Activated CD8-positive, alpha-beta memory T cell treated with anti-CD3 and anti-CD28 coated beads, Interleukin-2, amount 50 U/mL, for 24 hours (primary cell): ENCODE measurements around the gene E2F1.

Experiments
- DNase-seq: peaks from one replicate; pipeline ENCODE4 v3.0.0-alpha.2; 2020; ENCODE audit errors: extremely low read depth

Gene E2F1

GRCh38 chr20:33686100-33686983 is at the start of gene E2F1:
E2F1 (minus strand) TSS chr20:33686385; CDS start chr20:33686264, 121 bp downstream.
- DNase-seq = peak; percentile 85

- DNase-seq = no peak
Observed at GRCh38 chr20:33733654-33734576, 47.7 kb upstream of the E2F1 start.

- peak; percentile 28 for DNase-seq
Observed at GRCh38 chr20:33732166-33732970, 46.2 kb upstream of the E2F1 start.

GRCh38 chr20:33731693-33732165 is 45.5 kb upstream of the E2F1 start, which contains the start of gene ZNF341:
ZNF341 (plus strand) TSS chr20:33731996; CDS start chr20:33732022, 26 bp downstream.
- peak; percentile 70 for DNase-seq

GRCh38 chr20:33730946-33731692 is 44.9 kb upstream of the E2F1 start:
- no peak for DNase-seq

GRCh38 chr20:33729101-33729500 is 42.9 kb upstream of the E2F1 start:
- DNase-seq = no peak

GRCh38 chr20:33728463-33728862 is 42.3 kb upstream of the E2F1 start:
- DNase-seq = no peak

- DNase-seq = no peak
Observed at GRCh38 chr20:33727806-33728205, 41.6 kb upstream of the E2F1 start.

GRCh38 chr20:33727115-33727479 is 40.9 kb upstream of the E2F1 start:
- no peak for DNase-seq

- DNase-seq = no peak
Observed at GRCh38 chr20:33725607-33726264, 39.6 kb upstream of the E2F1 start.

GRCh38 chr20:33724439-33725094 is 38.4 kb upstream of the E2F1 start:
- no peak for DNase-seq

- DNase-seq = no peak
Observed at GRCh38 chr20:33721391-33722140, 35.4 kb upstream of the E2F1 start.

GRCh38 chr20:33719989-33720709 is 34.0 kb upstream of the E2F1 start, which contains the start of gene PXMP4:
PXMP4 (minus strand) TSS chr20:33720310; CDS start chr20:33720207, 103 bp downstream.
- DNase-seq = peak; percentile 80

GRCh38 chr20:33719277-33719988 is 33.2 kb upstream of the E2F1 start:
- no peak for DNase-seq

GRCh38 chr20:33716498-33716897 is 30.3 kb upstream of the E2F1 start:
- DNase-seq = no peak

GRCh38 chr20:33713865-33714367 is 27.7 kb upstream of the E2F1 start:
- no peak for DNase-seq

GRCh38 chr20:33711446-33711738 is 25.2 kb upstream of the E2F1 start:
- no peak for DNase-seq
